Stimulated activated CD8-positive, alpha-beta memory T cell treated with anti-CD3 and anti-CD28 coated beads, Interleukin-15, amount 100 ng/mL, for 1 hour (primary cell): ENCODE data around the gene TRIM56.
"Not testable (repeated sequence)": the region's sequence is repeated elsewhere in the genome, so short reads cannot be mapped to it uniquely, and the experiment has no call there.

Source experiments
- DNase-seq: peaks from one replicate; pipeline ENCODE4 v3.0.0-alpha.2; 2020; ENCODE audit warnings: low read depth

Gene TRIM56

GRCh38 chr7:101132626-101133600 lies 47.6 kb downstream of the TRIM56 start:
- DNase-seq = not testable (repeated sequence)

- no peak for DNase-seq
Measured at GRCh38 chr7:101133621-101134398, 48.5 kb downstream of the TRIM56 start.

GRCh38 chr7:101134399-101134980 lies 49.2 kb downstream of the TRIM56 start:
- no peak for DNase-seq

GRCh38 chr7:101137651-101138212 lies 52.5 kb downstream of the TRIM56 start:
- no peak for DNase-seq

- peak; percentile 77 for DNase-seq
Measured at GRCh38 chr7:101138213-101138870, 53.1 kb downstream of the TRIM56 start.

- DNase-seq = no peak
Measured at GRCh38 chr7:101140339-101140699, 55.0 kb downstream of the TRIM56 start.

GRCh38 chr7:101140746-101141382 lies 55.6 kb downstream of the TRIM56 start:
- no peak for DNase-seq
